ES-I3 (cell line): ENCODE measurements around the gene ITPR1.

Experiments
- H3K36me3 ChIP-seq: 2 replicates; pipeline ENCODE4 v1.6.1; 2013; ENCODE audit warnings: mild to moderate bottlenecking, low read length, control low read depth, moderate library complexity; ENCODE audit not compliant: insufficient read depth
- H3K4me1 ChIP-seq: 2 replicates; pipeline ENCODE4 v1.6.1; 2013; ENCODE audit warnings: mild to moderate bottlenecking, control low read depth, low read length; ENCODE audit not compliant: insufficient read depth
- H3K9ac ChIP-seq: 2 replicates; pipeline ENCODE4 v1.6.1; 2013; ENCODE audit warnings: low read depth, mild to moderate bottlenecking, low read length, moderate library complexity
- H3K9me3 ChIP-seq: 2 replicates; pipeline ENCODE4 v1.6.1; 2013; ENCODE audit warnings: mild to moderate bottlenecking, low read length, moderate library complexity; ENCODE audit not compliant: control insufficient read depth, insufficient read depth

Gene ITPR1

GRCh38 chr3:4739289-4740236, 246.4 kb downstream of the ITPR1 start:
- Histone ChIP-seq H3K9ac (no peak overlapping the region), H3K9me3 (no peaks in the 10 kb centered on the region), H3K4me1 (peaks cover 12% of the 10 kb centered on the region; the same call in 1 of the 2 replicates), H3K36me3 (no peaks in the 10 kb centered on the region)

DNA sequence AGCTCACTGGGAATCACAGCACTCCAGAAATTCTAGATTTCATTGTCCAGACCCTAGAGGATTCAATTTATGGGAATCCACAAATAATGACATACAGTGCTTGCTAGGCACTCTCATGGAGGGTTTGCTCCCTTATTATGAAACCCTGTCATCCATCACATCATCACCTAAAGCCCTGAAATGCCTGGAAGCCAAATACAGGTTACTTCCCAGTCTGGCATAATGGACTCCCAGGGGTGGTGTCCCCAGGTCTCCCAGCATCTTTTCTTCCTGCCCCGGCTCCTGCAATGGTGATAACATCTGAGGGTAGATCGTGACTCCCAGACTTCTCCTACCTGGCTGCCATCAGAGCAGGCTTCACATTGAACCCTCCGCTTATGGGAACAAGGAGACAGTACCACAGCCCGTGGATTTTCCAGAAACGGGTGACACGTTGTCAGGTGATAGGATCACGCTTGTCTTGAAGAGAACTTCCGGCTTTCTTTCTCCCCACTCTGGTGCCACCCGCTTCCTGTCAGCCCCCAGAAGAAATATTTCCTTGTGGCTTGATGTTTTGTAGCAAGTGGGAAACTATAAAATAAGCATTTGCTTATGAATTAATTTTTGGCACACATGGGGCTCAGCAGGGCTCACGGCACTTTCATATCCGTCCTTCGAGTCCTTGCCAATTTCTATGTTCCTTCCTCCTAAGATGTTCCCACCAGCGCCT, 247.4 kb downstream of the ITPR1 start:
- H3K9me3 ChIP-seq, result no peaks in the 10 kb centered on the region
- H3K36me3 ChIP-seq, result no peaks in the 10 kb centered on the region
- no peak overlapping the region for H3K9ac ChIP-seq
- H3K4me1 ChIP-seq, result peaks cover 13% of the 10 kb centered on the region; the same call in 1 of the 2 replicates

DNA sequence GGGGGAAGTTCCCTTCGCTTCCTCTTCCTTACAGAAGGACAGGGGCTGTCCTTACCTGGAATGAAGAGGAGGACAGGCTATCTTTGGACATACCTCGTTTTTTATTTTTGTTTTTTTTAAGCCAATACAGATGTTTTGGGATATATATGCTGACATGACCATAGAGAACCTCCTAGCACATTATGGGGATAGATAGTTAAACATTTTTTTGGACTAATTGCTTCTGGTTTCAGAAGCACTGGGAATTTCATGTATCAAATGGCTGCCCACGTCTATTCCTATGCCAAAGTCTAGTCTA, 247.9 kb downstream of the ITPR1 start:
- Histone ChIP-seq H3K9me3 (no peaks in the 10 kb centered on the region), H3K4me1 (peaks cover 13% of the 10 kb centered on the region; the same call in 1 of the 2 replicates), H3K9ac (no peak overlapping the region), H3K36me3 (no peaks in the 10 kb centered on the region)

DNA sequence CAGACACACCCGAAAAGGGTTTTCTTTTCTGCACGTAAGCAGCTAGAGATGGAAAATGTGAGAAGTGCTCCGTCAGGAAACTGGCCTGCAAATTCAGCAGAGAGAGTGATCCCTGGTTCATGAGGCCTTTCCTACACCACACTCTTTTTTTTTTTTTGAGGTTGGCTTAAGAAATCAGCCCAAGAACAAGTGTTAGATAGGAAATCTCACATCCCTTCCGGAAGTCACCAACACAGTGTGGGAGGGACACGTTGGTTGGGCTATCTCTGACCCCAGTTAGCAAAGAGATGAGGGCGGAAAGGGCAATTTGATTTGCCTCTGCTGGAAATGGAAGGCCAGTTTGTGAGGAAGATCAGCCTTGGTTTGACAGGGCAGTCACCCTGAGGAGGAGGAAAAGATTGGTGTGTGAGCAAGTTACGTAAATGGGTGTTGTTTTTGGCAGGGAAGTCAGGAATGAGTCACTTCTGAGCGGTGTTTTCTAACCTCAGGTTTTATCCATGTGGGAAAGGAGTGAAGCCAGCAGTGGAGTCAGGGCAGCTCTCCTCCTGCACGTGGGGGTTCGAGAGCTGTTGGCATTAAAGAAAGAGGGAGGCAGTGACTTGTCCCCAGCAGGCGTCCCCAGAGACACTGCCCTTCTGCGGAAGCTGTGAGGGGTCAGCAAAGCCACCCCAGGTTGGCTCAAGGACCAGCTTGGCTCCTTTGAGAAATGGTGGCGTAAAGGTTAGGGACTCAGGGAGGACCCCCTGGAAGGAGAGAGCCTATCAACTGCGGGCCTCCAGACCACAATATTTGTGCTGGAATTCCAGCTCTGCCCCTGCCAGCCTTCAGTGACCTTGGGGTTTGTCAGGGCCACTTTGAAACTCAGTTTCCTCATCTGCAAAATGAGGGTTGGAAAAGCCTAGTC, 248.5 kb downstream of the ITPR1 start:
- no peaks in the 10 kb centered on the region for H3K36me3 ChIP-seq
- H3K9me3 ChIP-seq, result no peaks in the 10 kb centered on the region
- peaks cover 13% of the 10 kb centered on the region; the same call in 1 of the 2 replicates for H3K4me1 ChIP-seq
- H3K9ac ChIP-seq, result no peak overlapping the region

GRCh38 chr3:4742359-4742758, 249.2 kb downstream of the ITPR1 start:
- Histone ChIP-seq H3K4me1 (peaks cover 13% of the 10 kb centered on the region; the same call in 1 of the 2 replicates), H3K9me3 (no peaks in the 10 kb centered on the region), H3K36me3 (no peaks in the 10 kb centered on the region), H3K9ac (no peak overlapping the region)

DNA sequence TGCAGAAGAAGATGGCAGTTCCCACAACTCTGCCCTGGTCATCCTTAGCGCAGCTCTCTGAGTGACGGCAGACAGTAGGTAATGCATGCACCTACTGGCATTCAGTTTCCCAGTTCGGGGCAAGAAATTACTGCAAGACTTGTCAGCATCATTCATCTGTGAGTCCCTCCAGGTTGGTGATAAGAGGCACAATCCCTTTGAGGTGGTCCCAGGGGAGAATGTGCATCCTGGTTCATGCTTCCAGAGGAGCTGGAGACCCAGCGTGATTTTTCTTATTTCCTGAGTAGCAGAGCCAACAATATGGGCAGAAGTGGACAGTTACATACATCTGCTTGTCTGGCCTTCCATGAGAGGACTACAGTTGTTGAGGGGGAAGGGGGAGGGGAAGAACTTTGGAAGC, 250.2 kb downstream of the ITPR1 start:
- H3K9me3 ChIP-seq, result no peaks in the 10 kb centered on the region
- H3K36me3 ChIP-seq, result no peaks in the 10 kb centered on the region
- peaks cover 13% of the 10 kb centered on the region; the same call in 1 of the 2 replicates for H3K4me1 ChIP-seq
- no peak overlapping the region for H3K9ac ChIP-seq

- H3K36me3 ChIP-seq, result no peaks in the 10 kb centered on the region
- H3K9me3 ChIP-seq, result no peaks in the 10 kb centered on the region
- H3K4me1 ChIP-seq, result peaks cover 13% of the 10 kb centered on the region; the same call in 1 of the 2 replicates
- no peak overlapping the region for H3K9ac ChIP-seq
These were observed 251.5 kb downstream of the ITPR1 start for GRCh38 chr3:4744405-4745234.

- peaks cover 13% of the 10 kb centered on the region; the same call in 1 of the 2 replicates for H3K4me1 ChIP-seq
- no peak overlapping the region for H3K9ac ChIP-seq
- no peaks in the 10 kb centered on the region for H3K9me3 ChIP-seq
- no peaks in the 10 kb centered on the region for H3K36me3 ChIP-seq
These were observed 252.1 kb downstream of the ITPR1 start for GRCh38 chr3:4745235-4745610.

DNA sequence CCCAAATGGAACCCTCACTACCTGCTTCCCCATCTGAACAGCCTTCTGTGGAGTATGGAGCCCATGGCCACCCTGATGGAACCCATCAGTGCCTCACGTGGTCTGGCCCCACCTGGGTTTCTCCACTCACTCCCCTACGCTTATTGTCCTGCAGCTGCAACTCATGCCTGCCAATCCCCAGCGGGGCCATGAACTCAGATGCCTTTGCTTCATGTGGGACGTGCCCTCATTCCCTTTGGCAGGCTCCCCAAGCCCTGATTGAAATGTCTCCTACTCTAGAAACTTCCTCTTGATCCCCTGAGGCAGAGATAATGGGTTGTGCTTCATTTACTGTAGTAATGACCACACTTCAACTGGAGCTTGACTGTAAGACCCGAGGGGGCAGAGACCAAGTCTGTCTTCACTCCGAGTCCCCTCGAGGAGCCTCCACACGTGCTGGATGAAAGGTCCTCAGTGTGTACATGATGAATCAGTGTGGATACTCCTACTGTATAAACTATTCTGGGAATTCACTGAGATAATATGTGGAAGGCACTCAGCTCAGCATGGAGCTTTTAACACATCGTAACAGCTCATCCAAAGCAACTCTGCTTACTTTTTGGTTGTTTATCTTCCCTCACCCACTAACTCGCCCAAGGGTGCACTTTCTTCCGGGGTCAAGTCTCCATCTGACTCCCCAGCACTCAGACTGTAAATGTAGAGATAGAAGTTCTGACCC, 253.3 kb downstream of the ITPR1 start:
- no peaks in the 10 kb centered on the region for H3K9me3 ChIP-seq
- no peak overlapping the region for H3K9ac ChIP-seq
- peaks cover 17% of the 10 kb centered on the region for H3K4me1 ChIP-seq
- no peaks in the 10 kb centered on the region for H3K36me3 ChIP-seq

- Histone ChIP-seq H3K4me1 (peaks cover 22% of the 10 kb centered on the region), H3K9ac (no peak overlapping the region), H3K9me3 (no peaks in the 10 kb centered on the region), H3K36me3 (no peaks in the 10 kb centered on the region)
These were observed 255.0 kb downstream of the ITPR1 start for GRCh38 chr3:4748127-4748526.

GRCh38 chr3:4748701-4749378, 255.7 kb downstream of the ITPR1 start:
- no peaks in the 10 kb centered on the region for H3K9me3 ChIP-seq
- H3K4me1 ChIP-seq, result peaks cover 22% of the 10 kb centered on the region
- no peak overlapping the region for H3K9ac ChIP-seq
- H3K36me3 ChIP-seq, result no peaks in the 10 kb centered on the region

- no peaks in the 10 kb centered on the region for H3K9me3 ChIP-seq
- peaks cover 15% of the 10 kb centered on the region for H3K4me1 ChIP-seq
- no peak overlapping the region for H3K9ac ChIP-seq
- no peaks in the 10 kb centered on the region for H3K36me3 ChIP-seq
These were observed 256.4 kb downstream of the ITPR1 start for GRCh38 chr3:4749567-4750002.
